Measurements from ENCODE around the gene GARIN5B.

Gene GARIN5B

GRCh38 chr19:55368701-55369563, 5.9 kb upstream of the GARIN5B start:
- DNase-seq = no peak

GRCh38 chr19:55368106-55368505, 5.0 kb upstream of the GARIN5B start:
- DNase-seq = no peak

- no peak for DNase-seq
These were observed 3.7 kb upstream of the GARIN5B start for GRCh38 chr19:55366790-55367189.

GRCh38 chr19:55365964-55366363, 2.9 kb upstream of the GARIN5B start:
- DNase-seq = no peak

GRCh38 chr19:55365245-55365644, 2.2 kb upstream of the GARIN5B start:
- no peak for DNase-seq

- no peak for DNase-seq
These were observed 678 bp downstream of the GARIN5B start for GRCh38 chr19:55362174-55362989.

GRCh38 chr19:55360902-55361301, 2.2 kb downstream of the GARIN5B start:
- DNase-seq = no peak

GRCh38 chr19:55358943-55359908, 3.8 kb downstream of the GARIN5B start:
- DNase-seq = peak; percentile 47

- no peak for DNase-seq
These were observed 4.6 kb downstream of the GARIN5B start for GRCh38 chr19:55358493-55358892.

- DNase-seq = no peak
These were observed 7.7 kb downstream of the GARIN5B start for GRCh38 chr19:55355213-55355821.

GRCh38 chr19:55354698-55355212, 8.3 kb downstream of the GARIN5B start, which contains the start of gene COX6B2:
Gene COX6B2 (minus strand): TSS chr19:55354719. CDS start chr19:55354521, 198 bp downstream.
- DNase-seq = no peak

GRCh38 chr19:55353803-55354697, 9.0 kb downstream of the GARIN5B start:
- no peak for DNase-seq

GRCh38 chr19:55353356-55353802, 9.7 kb downstream of the GARIN5B start:
- DNase-seq = no peak

GRCh38 chr19:55352549-55353145, 10.4 kb downstream of the GARIN5B start:
- no peak for DNase-seq

GRCh38 chr19:55352040-55352439, 11.0 kb downstream of the GARIN5B start:
- no peak for DNase-seq

- DNase-seq = no peak
These were observed 12.3 kb downstream of the GARIN5B start for GRCh38 chr19:55350620-55351315.

GRCh38 chr19:55348317-55349034, 14.6 kb downstream of the GARIN5B start:
- no peak for DNase-seq

- no peak for DNase-seq
These were observed 15.5 kb downstream of the GARIN5B start for GRCh38 chr19:55347442-55348009.

Measured in NCI-H524 treated with DMSO at 0.1 percent for 48 hours (cell line).